HG03139 (cell line): Measurements from ENCODE around the gene TRDMT1.

Experiments used
- ATAC-seq: cut with Tn5 transposase; IDR thresholded peaks from one replicate; pipeline ENCODE4 v1.9.1; 2021; ENCODE audit not compliant: unreplicated experiment

The TRDMT1 gene

GRCh38 chr10:17231788-17232187 lies 30.3 kb upstream of the TRDMT1 start:
- ATAC-seq: no peak

GRCh38 chr10:17229967-17230682 lies 28.7 kb upstream of the TRDMT1 start:
- peak; percentile 42 for ATAC-seq

- ATAC-seq: no peak
These were observed 28.2 kb upstream of the TRDMT1 start for GRCh38 chr10:17229717-17229966.

GRCh38 chr10:17229016-17229716 lies 27.7 kb upstream of the TRDMT1 start:
- ATAC-seq: peak; percentile 20

- ATAC-seq: peak; percentile 36
These were observed 26.9 kb upstream of the TRDMT1 start, which contains the start of gene VIM for GRCh38 chr10:17228091-17229015. Gene VIM, plus strand, starts transcription at chr10:17228241. Its CDS starts 1,182 bp downstream, at chr10:17229423.

- ATAC-seq: peak; percentile 22
These were observed 26.1 kb upstream of the TRDMT1 start for GRCh38 chr10:17227367-17228090.

- no peak for ATAC-seq
These were observed 25.4 kb upstream of the TRDMT1 start for GRCh38 chr10:17226891-17227303.

- no peak for ATAC-seq
These were observed 24.3 kb upstream of the TRDMT1 start for GRCh38 chr10:17225808-17226207.

- no peak for ATAC-seq
These were observed 20.9 kb upstream of the TRDMT1 start for GRCh38 chr10:17222329-17222728.

GRCh38 chr10:17220652-17221100 lies 19.2 kb upstream of the TRDMT1 start:
- no peak for ATAC-seq

- ATAC-seq: no peak
These were observed 17.6 kb upstream of the TRDMT1 start for GRCh38 chr10:17219024-17219423.

- ATAC-seq: no peak
These were observed 16.3 kb upstream of the TRDMT1 start for GRCh38 chr10:17217631-17218232.

GRCh38 chr10:17216901-17217395 lies 15.5 kb upstream of the TRDMT1 start:
- no peak for ATAC-seq

- ATAC-seq: peak; percentile 100
These were observed 14.9 kb upstream of the TRDMT1 start for GRCh38 chr10:17216217-17216900.

- ATAC-seq: no peak
These were observed 14.3 kb upstream of the TRDMT1 start for GRCh38 chr10:17215782-17216122.

- no peak for ATAC-seq
These were observed 13.7 kb upstream of the TRDMT1 start for GRCh38 chr10:17214971-17215781.

GRCh38 chr10:17214526-17214925 lies 13.1 kb upstream of the TRDMT1 start:
- ATAC-seq: no peak

GRCh38 chr10:17213646-17214349 lies 12.3 kb upstream of the TRDMT1 start:
- ATAC-seq: no peak
